Uterus (tissue), 4 donors: ENCODE data around the gene RIC1. TPM values are rescaled to one million over a fixed set of nuclear protein-coding genes. Genes with fewer than 3 reads are reported as not detected.
"Not testable (repeated sequence)": the region's sequence is repeated elsewhere in the genome, so short reads cannot be mapped to it uniquely, and the experiment has no call there.

Source experiments
- DNase-seq, 2 donors: peaks; one replicate each; pipeline ENCODE4 v3.0.0-alpha.2; 2019 to 2020
- H3K27ac ChIP-seq, 2 donors: fragments of 200-600 bp; sonication (generic); 1 replicate in 1 of 2; 2 replicates in 1 of 2; pipeline ENCODE4 v1.5.1; 2016 to 2018
- H3K27me3 ChIP-seq, 2 donors: fragments of 200-600 bp; sonication (generic); one replicate each; pipeline ENCODE4 v1.5.1; 2018 to 2019; ENCODE audit warnings: control low read depth in 1 of 2
- H3K36me3 ChIP-seq, 2 donors: fragments of 200-600 bp; sonication (generic); one replicate each; pipeline ENCODE4 v1.5.1; 2019; ENCODE audit warnings: control low read depth in 1 of 2
- H3K4me1 ChIP-seq, 2 donors: fragments of 200-600 bp; sonication (generic); one replicate each; pipeline ENCODE4 v1.5.1; 2018 to 2019; ENCODE audit warnings: control low read depth in 1 of 2
- H3K4me3 ChIP-seq, 2 donors: fragments of 200-600 bp; sonication (generic); 1 replicate in 1 of 2; 2 replicates in 1 of 2; pipeline ENCODE4 v1.5.1; 2018 to 2019; ENCODE audit warnings: mild to moderate bottlenecking in 1 of 2
- H3K9me3 ChIP-seq, 2 donors: fragments of 200-600 bp; sonication (generic); one replicate each; pipeline ENCODE4 v1.5.1; 2019; ENCODE audit warnings: control low read depth in 1 of 2
- POLR2A ChIP-seq, 2 donors: fragments of 450-650 bp; IDR thresholded peaks; one replicate each; pipeline ENCODE4 v1.6.1; 2016; ENCODE audit warnings: antibody characterized with exemption in 2 of 2, mild to moderate bottlenecking in 1 of 2, moderate library complexity in 1 of 2
- intact Hi-C: fragments of 100-400 bp; cut with DNase I; formaldehyde crosslinking; loops from one replicate; pipeline ENCODE4 v1.15.1; 2023; ENCODE audit warnings: low total_unique reads
- total RNA-seq, 4 donors: library from RNA; depleted of rRNA in 3 of 4; stranded (reverse); fragments of >200 nt in 3 of 4; gene quantifications; one replicate each; pipeline versions ENCODE4 v1.1.0 to v1.2.4, GENCODE V29; 2014 to 2023
- TF ChIP-seq, protein P1 (sequence below), 4 experiments: fragments of 200-600 bp in 2 of 4; fragments of 450-650 bp in 2 of 4; sonication (generic) in 2 of 4; IDR thresholded peaks; one replicate each; pipeline ENCODE4 v1.5.1; 2016 to 2019; ENCODE audit warnings: antibody characterized with exemption in 4 of 4, mild to moderate bottlenecking in 2 of 4, moderate library complexity in 1 of 4
- donor health status: DM: yes; HTN: yes; CAD: no.

RIC1 gene
- total RNA-seq, 4 donors from 2014 or later, result 24.1 to 106 (median 52.5) TPM

DNA sequence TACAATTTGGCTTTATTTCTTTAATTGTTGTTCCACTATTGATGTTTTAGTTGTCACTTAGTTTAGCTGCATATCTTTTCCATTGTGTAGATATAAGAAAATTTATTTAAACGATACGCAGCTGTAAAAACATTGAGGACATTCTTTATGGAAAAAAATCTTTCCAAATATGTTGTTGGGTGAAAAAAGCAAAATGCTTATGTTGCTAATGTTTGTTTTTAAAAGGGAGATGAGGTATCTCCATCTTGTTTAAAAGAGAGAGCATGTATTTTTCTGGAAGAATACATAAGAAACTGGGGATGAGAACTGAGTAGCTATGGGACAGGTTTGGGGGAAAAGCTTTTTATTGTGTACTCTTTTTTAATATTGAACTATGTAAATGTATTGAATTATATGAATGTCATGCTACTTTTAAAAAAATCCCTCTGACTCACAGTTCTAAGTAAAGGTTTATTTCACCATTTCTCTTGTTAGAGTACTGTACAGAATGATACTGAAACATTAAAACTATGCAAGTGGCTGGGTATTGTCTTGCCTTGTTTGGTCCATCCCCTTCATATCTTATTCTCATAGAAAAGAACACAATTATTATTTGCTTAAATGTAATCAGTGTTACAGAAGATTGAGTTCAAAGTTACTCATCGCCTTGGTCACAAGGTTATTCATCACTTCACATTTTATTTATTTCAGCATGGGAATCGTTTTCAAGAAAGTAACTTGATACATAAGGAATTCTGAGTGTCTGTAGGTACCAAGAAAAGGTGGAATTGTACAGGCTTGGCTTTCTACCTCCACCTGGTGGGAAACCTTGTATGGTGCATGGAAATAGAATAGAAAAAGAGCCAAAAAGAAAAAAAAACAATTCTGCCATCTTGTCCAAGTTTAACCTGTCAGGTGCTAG, 85.8 kb downstream of the RIC1 start:
- TF ChIP-seq POLR2A (IDR thresholded peaks at IDR 0.05), result no peak
- TF ChIP-seq, protein P1, sequence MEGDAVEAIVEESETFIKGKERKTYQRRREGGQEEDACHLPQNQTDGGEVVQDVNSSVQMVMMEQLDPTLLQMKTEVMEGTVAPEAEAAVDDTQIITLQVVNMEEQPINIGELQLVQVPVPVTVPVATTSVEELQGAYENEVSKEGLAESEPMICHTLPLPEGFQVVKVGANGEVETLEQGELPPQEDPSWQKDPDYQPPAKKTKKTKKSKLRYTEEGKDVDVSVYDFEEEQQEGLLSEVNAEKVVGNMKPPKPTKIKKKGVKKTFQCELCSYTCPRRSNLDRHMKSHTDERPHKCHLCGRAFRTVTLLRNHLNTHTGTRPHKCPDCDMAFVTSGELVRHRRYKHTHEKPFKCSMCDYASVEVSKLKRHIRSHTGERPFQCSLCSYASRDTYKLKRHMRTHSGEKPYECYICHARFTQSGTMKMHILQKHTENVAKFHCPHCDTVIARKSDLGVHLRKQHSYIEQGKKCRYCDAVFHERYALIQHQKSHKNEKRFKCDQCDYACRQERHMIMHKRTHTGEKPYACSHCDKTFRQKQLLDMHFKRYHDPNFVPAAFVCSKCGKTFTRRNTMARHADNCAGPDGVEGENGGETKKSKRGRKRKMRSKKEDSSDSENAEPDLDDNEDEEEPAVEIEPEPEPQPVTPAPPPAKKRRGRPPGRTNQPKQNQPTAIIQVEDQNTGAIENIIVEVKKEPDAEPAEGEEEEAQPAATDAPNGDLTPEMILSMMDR (IDR thresholded peaks at IDR 0.05), result no peak
- Histone ChIP-seq H3K4me1 (no peaks in the 10 kb centered on the region), H3K4me3 (no peak overlapping the region), H3K27ac (no peak overlapping the region), H3K27me3 (no peaks in the 10 kb centered on the region), H3K36me3 (no peaks in the 10 kb centered on the region), H3K9me3 (no peaks in the 10 kb centered on the region)
- intact Hi-C loops, result no loop called here
- no peak for DNase-seq

DNA sequence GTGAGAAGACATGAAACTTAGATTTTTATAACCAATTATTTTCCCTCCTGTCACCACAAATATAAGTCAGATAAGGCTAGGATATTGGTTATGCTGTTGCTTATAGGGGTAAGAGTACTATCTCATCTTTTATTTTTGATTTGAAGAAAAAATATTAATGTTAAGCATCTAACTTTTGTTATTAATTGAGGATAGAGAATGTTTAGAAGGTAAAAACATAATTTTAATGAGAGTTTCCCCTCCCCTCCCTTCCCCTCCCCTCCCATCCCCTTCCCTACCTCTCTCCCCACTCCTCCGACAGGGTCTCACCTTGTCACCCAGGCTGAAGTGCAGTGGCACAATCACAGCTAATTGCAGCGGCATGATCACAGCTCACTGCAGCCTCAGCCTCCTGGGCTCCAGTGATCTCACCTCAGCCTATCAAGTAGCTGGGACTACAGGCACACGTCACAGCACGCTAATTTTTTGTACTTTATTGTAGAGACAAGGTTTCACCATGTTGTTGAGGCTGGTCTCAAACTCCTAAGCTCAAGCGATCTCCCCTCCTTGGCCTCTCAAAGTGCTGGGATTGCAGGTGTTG, 86.7 kb downstream of the RIC1 start:
- Histone ChIP-seq H3K27me3 (no peaks in the 10 kb centered on the region), H3K27ac (no peak overlapping the region), H3K9me3 (no peaks in the 10 kb centered on the region), H3K4me3 (no peak overlapping the region), H3K4me1 (no peaks in the 10 kb centered on the region), H3K36me3 (no peaks in the 10 kb centered on the region)
- no peak for TF ChIP-seq POLR2A (IDR thresholded peaks at IDR 0.05)
- TF ChIP-seq, protein P1 (IDR thresholded peaks at IDR 0.05), result no peak
- intact Hi-C loops, result no loop called here
- no peak for DNase-seq

DNA sequence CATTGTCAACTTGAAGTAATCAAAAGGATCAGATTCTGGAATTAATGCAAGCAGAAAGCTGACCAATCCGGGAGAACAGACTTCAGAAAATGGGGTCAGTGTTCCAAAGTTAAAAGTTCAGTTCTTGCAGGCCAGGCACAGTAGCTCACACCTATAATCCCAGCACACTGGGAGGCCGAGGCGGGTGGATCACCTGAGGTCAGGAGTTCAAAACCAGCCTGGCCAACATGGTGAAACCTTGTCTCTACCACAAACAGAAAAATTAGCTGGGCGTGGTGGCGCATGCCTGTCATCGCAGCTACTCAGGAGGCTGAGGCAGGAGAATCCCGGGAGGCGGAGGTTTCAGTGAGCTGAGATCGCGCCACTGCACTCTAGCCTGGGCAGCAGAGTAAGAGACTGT, 88.5 kb downstream of the RIC1 start:
- intact Hi-C loops, result not testable (repeated sequence)

DNA sequence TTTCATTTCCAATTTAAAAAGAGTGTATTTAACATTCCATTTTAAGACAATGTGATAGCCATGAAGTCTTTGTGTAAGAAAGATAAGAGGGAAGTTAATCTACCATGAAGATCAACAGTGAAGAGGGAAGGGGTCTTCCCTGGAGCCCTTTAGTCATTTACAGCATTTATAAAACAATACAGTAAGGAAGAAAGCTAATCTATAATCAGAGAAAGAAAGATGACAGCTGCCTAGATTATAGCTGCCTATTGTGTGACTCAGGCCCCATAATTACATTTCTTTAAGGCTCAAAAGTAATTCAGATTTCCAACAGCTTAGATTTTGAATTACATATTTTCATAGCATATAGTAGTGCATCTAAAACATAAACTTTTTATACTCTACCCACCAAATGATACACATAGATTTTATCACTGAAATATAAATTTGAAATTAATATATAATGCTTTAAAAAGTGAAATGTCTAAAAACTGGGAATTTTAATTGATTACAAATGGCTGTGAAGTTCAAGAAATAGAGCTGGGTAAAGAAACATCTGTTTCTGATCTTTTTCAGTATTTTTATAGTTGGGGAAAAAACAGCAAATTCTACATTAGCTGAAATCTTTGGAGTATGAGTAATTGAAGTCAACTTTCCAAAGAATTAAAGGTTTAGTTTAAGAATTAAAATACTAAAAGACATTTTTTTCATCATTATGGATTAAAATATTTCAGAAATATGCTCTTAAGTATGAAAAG, 89.6 kb downstream of the RIC1 start:
- Histone ChIP-seq H3K36me3 (no peaks in the 10 kb centered on the region), H3K27ac (no peak overlapping the region), H3K9me3 (no peaks in the 10 kb centered on the region), H3K4me3 (no peak overlapping the region), H3K27me3 (no peaks in the 10 kb centered on the region), H3K4me1 (no peaks in the 10 kb centered on the region)
- no peak for DNase-seq
- TF ChIP-seq, protein P1 (IDR thresholded peaks at IDR 0.05), result no peak
- no peak for TF ChIP-seq POLR2A (IDR thresholded peaks at IDR 0.05)
- intact Hi-C loops, result no loop called here

More for the DNA sequence above, 88.5 kb downstream of the RIC1 start:
- not testable (repeated sequence) for H3K4me1 ChIP-seq, H3K4me3 ChIP-seq, H3K9me3 ChIP-seq, H3K36me3 ChIP-seq, DNase-seq, H3K27me3 ChIP-seq, H3K27ac ChIP-seq

DNA sequence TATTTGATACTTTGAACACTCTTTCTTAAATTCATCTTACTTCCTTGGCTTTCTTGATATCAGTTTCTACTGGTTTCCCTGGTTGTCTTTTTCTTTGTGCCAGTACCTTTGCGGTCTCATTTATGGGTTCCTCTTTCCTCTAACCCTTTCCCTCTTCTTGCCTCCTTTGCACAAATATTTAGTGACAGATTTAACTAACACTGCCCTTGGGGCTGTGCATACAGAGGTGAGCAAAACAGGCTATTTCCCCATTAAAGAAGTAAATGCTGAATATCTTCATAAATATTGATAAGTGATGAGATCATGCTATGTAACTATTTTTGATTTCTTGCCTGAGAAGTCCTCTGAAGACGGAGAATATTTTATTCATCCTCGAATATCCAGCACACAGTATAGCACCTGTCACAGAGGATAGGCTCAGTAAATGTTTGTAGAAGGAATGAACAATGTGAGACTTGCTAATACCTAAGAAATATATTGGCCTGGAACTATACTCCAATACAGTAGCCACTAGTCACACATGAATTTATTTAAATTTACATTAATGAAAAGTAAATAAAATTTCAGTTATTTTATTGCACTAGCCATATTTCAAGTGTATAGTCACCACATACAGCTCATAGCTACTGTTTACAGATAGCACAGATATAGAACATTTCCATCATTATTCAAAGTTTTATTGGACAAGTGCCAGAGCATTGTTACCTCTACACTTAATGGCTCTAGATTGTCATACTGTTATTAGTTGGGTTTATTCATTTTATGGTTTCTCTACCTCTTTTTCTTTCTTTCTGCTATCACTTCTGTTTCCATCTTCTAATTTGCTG, 90.4 kb downstream of the RIC1 start:
- TF ChIP-seq, protein P1 (IDR thresholded peaks at IDR 0.05), result no peak
- no peak for TF ChIP-seq POLR2A (IDR thresholded peaks at IDR 0.05)
- no peak for DNase-seq
- no peaks in the 10 kb centered on the region for H3K36me3 ChIP-seq
- H3K27me3 ChIP-seq, result no peaks in the 10 kb centered on the region
- no peak overlapping the region for H3K27ac ChIP-seq
- H3K9me3 ChIP-seq, result no peaks in the 10 kb centered on the region
- H3K4me3 ChIP-seq, result no peak overlapping the region
- H3K4me1 ChIP-seq, result no peaks in the 10 kb centered on the region
- intact Hi-C loops, result no loop called here
